Osteoblast (primary cell): Measurements from ENCODE around the gene GAN. TPM values are rescaled to one million over a fixed set of nuclear protein-coding genes. Genes with fewer than 3 reads are reported as not detected.

Experiments
- DNase-seq: peaks from one replicate; pipeline ENCODE4 v3.0.0; 2011; ENCODE audit warnings: low spot score, mixed read lengths; ENCODE audit not compliant: insufficient read length; ENCODE audit errors: missing footprints
- H2AFZ ChIP-seq: 2 replicates; pipeline ENCODE4 v1.6.0; 2011; ENCODE audit warnings: mild to moderate bottlenecking, low read length
- H3K27ac ChIP-seq: 2 replicates; pipeline ENCODE4 v1.5.1; 2011; ENCODE audit warnings: mild to moderate bottlenecking, low read depth, low read length, moderate library complexity
- H3K27me3 ChIP-seq: 2 replicates; pipeline ENCODE4 v1.6.0; 2012; ENCODE audit warnings: mild to moderate bottlenecking, control low read depth, inconsistent platforms, low read length, moderate library complexity; ENCODE audit not compliant: insufficient read depth
- H3K36me3 ChIP-seq: 2 replicates; pipeline ENCODE4 v1.5.1; 2011; ENCODE audit warnings: mild to moderate bottlenecking, low read length, control low read depth, moderate library complexity; ENCODE audit not compliant: insufficient read depth
- H3K4me1 ChIP-seq: 2 replicates; pipeline ENCODE4 v1.5.1; 2011; ENCODE audit warnings: mild to moderate bottlenecking, low read length, control low read depth, moderate library complexity; ENCODE audit not compliant: insufficient read depth
- H3K4me2 ChIP-seq: 2 replicates; pipeline ENCODE4 v1.6.0; 2011; ENCODE audit warnings: mild to moderate bottlenecking, low read length; ENCODE audit not compliant: insufficient read depth
- H3K4me3 ChIP-seq: fragments of 200-600 bp; sonication (generic); 3 replicates; pipeline ENCODE4 v1.5.1; 2012; ENCODE audit warnings: mild to moderate bottlenecking, low read length, inconsistent platforms; ENCODE audit not compliant: insufficient read depth
- H3K79me2 ChIP-seq: 2 replicates; pipeline ENCODE4 v1.6.0; 2012; ENCODE audit warnings: mild to moderate bottlenecking, low read length, control low read depth, inconsistent platforms; ENCODE audit not compliant: insufficient read depth
- H3K9me3 ChIP-seq: 2 replicates; pipeline ENCODE4 v1.5.1; 2011; ENCODE audit warnings: low read depth, low read length, control low read depth
- H4K20me1 ChIP-seq: 2 replicates; pipeline ENCODE4 v1.6.0; 2012; ENCODE audit warnings: mild to moderate bottlenecking, low read length, control low read depth; ENCODE audit not compliant: insufficient read depth
- CTCF ChIP-seq: IDR thresholded peaks from 2 replicates; pipeline ENCODE4 v1.5.1; 2011; ENCODE audit warnings: mild to moderate bottlenecking, low read depth, low read length, moderate library complexity; ENCODE audit errors: extremely low read depth
- total RNA-seq: library from RNA; depleted of rRNA; stranded (reverse); fragments of >200 nt; gene quantifications from 2 replicates; pipeline ENCODE4 v1.2.3, GENCODE V29; 2012

GAN gene
- total RNA-seq, 1 donor = 10.9 TPM

DNA sequence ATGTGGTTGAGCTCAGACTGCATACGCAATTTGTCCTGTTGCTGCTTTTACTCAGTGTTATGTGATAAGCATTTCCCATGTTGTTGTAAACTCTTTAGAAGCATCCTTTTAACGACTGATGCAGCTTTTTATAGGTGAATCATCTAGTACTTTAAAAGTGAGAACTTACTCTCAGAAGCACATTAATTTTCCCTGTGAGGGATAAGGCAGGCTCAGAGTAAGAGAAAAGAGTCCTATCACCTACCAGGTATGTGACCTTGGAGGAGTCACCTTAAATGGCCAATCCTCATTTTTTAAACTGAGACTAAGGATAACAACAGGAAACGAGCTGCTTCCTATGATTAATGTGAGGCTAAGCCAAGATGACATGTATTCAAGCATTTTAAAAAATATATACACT lies 34.4 kb upstream of the GAN start:
- Histone ChIP-seq H3K9me3 (no peaks in the 10 kb centered on the region), H2AFZ (no peak overlapping the region), H3K36me3 (no peaks in the 10 kb centered on the region), H3K4me3 (no peak overlapping the region), H3K27ac (no peak overlapping the region), H3K79me2 (no peaks in the 10 kb centered on the region), H3K4me2 (no peak overlapping the region), H3K27me3 (no peaks in the 10 kb centered on the region), H3K4me1 (no peaks in the 10 kb centered on the region), H4K20me1 (no peaks in the 10 kb centered on the region)
- DNase-seq = no peak
- TF ChIP-seq CTCF = no peak

DNA sequence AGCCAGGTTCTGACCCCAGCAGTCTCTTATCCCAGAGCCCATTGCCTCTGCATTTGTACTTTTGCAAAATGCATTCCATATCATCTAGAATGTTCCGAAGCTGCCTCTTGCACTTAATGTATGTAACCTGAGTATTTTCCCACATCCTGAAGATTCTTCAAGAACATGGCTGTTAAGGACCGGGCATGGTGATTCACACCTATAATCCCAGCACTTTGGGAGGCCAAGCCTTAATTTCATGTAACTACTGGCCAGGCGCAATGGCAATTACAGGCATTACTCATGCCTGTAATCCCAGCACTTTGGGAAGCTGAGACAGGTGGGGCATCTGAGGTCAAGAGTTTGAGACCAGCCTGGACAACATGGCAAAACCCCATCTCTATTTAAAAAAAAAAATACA lies 31.7 kb upstream of the GAN start:
- no peak overlapping the region for H3K27ac ChIP-seq
- no peak overlapping the region for H3K4me3 ChIP-seq
- no peaks in the 10 kb centered on the region for H3K36me3 ChIP-seq
- H2AFZ ChIP-seq = no peak overlapping the region
- H3K79me2 ChIP-seq = no peaks in the 10 kb centered on the region
- H3K4me2 ChIP-seq = no peak overlapping the region
- H3K27me3 ChIP-seq = no peaks in the 10 kb centered on the region
- H3K9me3 ChIP-seq = no peaks in the 10 kb centered on the region
- no peak for TF ChIP-seq CTCF
- DNase-seq = no peak
- no peaks in the 10 kb centered on the region for H3K4me1 ChIP-seq
- H4K20me1 ChIP-seq = no peaks in the 10 kb centered on the region

- H3K4me3 ChIP-seq = no peak overlapping the region
- no peaks in the 10 kb centered on the region for H4K20me1 ChIP-seq
- H3K27me3 ChIP-seq = no peaks in the 10 kb centered on the region
- no peaks in the 10 kb centered on the region for H3K36me3 ChIP-seq
- H3K9me3 ChIP-seq = no peaks in the 10 kb centered on the region
- no peak overlapping the region for H3K27ac ChIP-seq
- TF ChIP-seq CTCF = no peak
- H3K4me1 ChIP-seq = no peaks in the 10 kb centered on the region
- no peaks in the 10 kb centered on the region for H3K79me2 ChIP-seq
- DNase-seq = no peak
- no peak overlapping the region for H3K4me2 ChIP-seq
- H2AFZ ChIP-seq = no peak overlapping the region
Measured at GRCh38 chr16:81284995-81285600, 29.7 kb upstream of the GAN start.

- Histone ChIP-seq H3K4me2 (no peak overlapping the region), H3K4me1 (no peaks in the 10 kb centered on the region), H3K36me3 (no peaks in the 10 kb centered on the region), H2AFZ (no peak overlapping the region), H3K27ac (no peak overlapping the region), H3K79me2 (no peaks in the 10 kb centered on the region), H3K27me3 (no peaks in the 10 kb centered on the region), H3K4me3 (no peak overlapping the region), H4K20me1 (no peaks in the 10 kb centered on the region), H3K9me3 (no peaks in the 10 kb centered on the region)
- TF ChIP-seq CTCF = no peak
- no peak for DNase-seq
Measured at GRCh38 chr16:81286190-81286589, 28.6 kb upstream of the GAN start.
